ENCODE measurements around the gene MKLN1.

DNA sequence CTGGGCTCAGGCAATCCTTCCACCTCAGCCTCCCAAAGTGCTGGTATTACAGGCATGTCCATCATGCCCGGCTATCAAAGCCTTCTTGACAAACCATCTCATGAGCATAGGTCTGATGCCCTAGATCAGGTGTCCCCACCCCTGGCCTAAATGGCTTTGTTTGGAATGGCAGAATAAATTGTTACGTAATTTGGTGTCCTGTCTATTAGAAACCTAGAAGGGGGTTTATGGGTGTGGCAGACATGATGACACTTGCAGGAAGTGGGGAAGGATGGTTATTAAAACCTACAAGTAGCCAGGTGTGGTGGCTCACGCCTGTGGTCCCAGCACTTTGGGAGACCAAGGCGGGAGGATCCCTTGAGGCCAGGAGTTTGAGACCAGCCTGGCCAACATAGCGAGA, 38.6 kb upstream of the MKLN1 start:
- TF ChIP-seq, protein P1, sequence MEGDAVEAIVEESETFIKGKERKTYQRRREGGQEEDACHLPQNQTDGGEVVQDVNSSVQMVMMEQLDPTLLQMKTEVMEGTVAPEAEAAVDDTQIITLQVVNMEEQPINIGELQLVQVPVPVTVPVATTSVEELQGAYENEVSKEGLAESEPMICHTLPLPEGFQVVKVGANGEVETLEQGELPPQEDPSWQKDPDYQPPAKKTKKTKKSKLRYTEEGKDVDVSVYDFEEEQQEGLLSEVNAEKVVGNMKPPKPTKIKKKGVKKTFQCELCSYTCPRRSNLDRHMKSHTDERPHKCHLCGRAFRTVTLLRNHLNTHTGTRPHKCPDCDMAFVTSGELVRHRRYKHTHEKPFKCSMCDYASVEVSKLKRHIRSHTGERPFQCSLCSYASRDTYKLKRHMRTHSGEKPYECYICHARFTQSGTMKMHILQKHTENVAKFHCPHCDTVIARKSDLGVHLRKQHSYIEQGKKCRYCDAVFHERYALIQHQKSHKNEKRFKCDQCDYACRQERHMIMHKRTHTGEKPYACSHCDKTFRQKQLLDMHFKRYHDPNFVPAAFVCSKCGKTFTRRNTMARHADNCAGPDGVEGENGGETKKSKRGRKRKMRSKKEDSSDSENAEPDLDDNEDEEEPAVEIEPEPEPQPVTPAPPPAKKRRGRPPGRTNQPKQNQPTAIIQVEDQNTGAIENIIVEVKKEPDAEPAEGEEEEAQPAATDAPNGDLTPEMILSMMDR (conservative IDR thresholded peaks at IDR 0.05): no peak
- TF ChIP-seq EZH2 (IDR thresholded peaks at IDR 0.05; ENCODE audit: low read depth): no peak
